ENCODE data around the gene RNF115.
"Not testable (repeated sequence)": the region's sequence is repeated elsewhere in the genome, so short reads cannot be mapped to it uniquely, and the experiment has no call there.

The RNF115 gene

GRCh38 chr1:145764231-145764940, 59.5 kb downstream of the RNF115 start:
- DNase-seq; H3K27me3 ChIP-seq (replicated peaks; ENCODE audit: control insufficient read depth, insufficient read depth, low read length, poor library complexity, severe bottlenecking); H3K4me1 ChIP-seq (ENCODE audit: control insufficient read depth, insufficient read depth, low read length, poor library complexity, severe bottlenecking); H3K4me3 ChIP-seq (ENCODE audit: insufficient read depth, low read depth, low read length, poor library complexity, severe bottlenecking); H3K9me3 ChIP-seq (ENCODE audit: control insufficient read depth, low read length); H3K27ac ChIP-seq (ENCODE audit: insufficient read depth, low read length, poor library complexity, severe bottlenecking); H3K36me3 ChIP-seq (ENCODE audit: control insufficient read depth, insufficient read depth, low read length): not testable (repeated sequence)

- DNase-seq; H3K4me1 ChIP-seq (ENCODE audit: control insufficient read depth, insufficient read depth, low read length, poor library complexity, severe bottlenecking); H3K4me3 ChIP-seq (ENCODE audit: insufficient read depth, low read depth, low read length, poor library complexity, severe bottlenecking); H3K27ac ChIP-seq (ENCODE audit: insufficient read depth, low read length, poor library complexity, severe bottlenecking); H3K27me3 ChIP-seq (replicated peaks; ENCODE audit: control insufficient read depth, insufficient read depth, low read length, poor library complexity, severe bottlenecking); H3K9me3 ChIP-seq (ENCODE audit: control insufficient read depth, low read length): not testable (repeated sequence)
- H3K36me3 ChIP-seq (ENCODE audit: control insufficient read depth, insufficient read depth, low read length): peaks cover 19% of the 10 kb centered on the region
Measured at GRCh38 chr1:145762001-145762400, 61.9 kb downstream of the RNF115 start.

- not testable (repeated sequence) for DNase-seq
Measured at GRCh38 chr1:145761498-145761897, 62.4 kb downstream of the RNF115 start.

GRCh38 chr1:145760395-145760949, 63.4 kb downstream of the RNF115 start:
- not testable (repeated sequence) for H3K27me3 ChIP-seq (replicated peaks; ENCODE audit: control insufficient read depth, insufficient read depth, low read length, poor library complexity, severe bottlenecking); H3K4me1 ChIP-seq (ENCODE audit: control insufficient read depth, insufficient read depth, low read length, poor library complexity, severe bottlenecking); H3K27ac ChIP-seq (ENCODE audit: insufficient read depth, low read length, poor library complexity, severe bottlenecking); H3K4me3 ChIP-seq (ENCODE audit: insufficient read depth, low read depth, low read length, poor library complexity, severe bottlenecking); DNase-seq; H3K9me3 ChIP-seq (ENCODE audit: control insufficient read depth, low read length)
- H3K36me3 ChIP-seq (ENCODE audit: control insufficient read depth, insufficient read depth, low read length): peaks cover 19% of the 10 kb centered on the region

More at GRCh38 chr1:145761498-145761897, 62.4 kb downstream of the RNF115 start:
- H3K36me3 ChIP-seq (ENCODE audit: control insufficient read depth, insufficient read depth, low read length): peaks cover 19% of the 10 kb centered on the region
- H3K4me3 ChIP-seq (ENCODE audit: insufficient read depth, low read depth, low read length, poor library complexity, severe bottlenecking); H3K9me3 ChIP-seq (ENCODE audit: control insufficient read depth, low read length); H3K4me1 ChIP-seq (ENCODE audit: control insufficient read depth, insufficient read depth, low read length, poor library complexity, severe bottlenecking); H3K27ac ChIP-seq (ENCODE audit: insufficient read depth, low read length, poor library complexity, severe bottlenecking); H3K27me3 ChIP-seq (replicated peaks; ENCODE audit: control insufficient read depth, insufficient read depth, low read length, poor library complexity, severe bottlenecking): not testable (repeated sequence)

GRCh38 chr1:145759721-145760120, 64.2 kb downstream of the RNF115 start:
- no peak overlapping the region for H3K4me3 ChIP-seq (ENCODE audit: insufficient read depth, low read depth, low read length, poor library complexity, severe bottlenecking)
- DNase-seq: no peak
- no peak overlapping the region for H3K27ac ChIP-seq (ENCODE audit: insufficient read depth, low read length, poor library complexity, severe bottlenecking)
- no peaks in the 10 kb centered on the region for H3K9me3 ChIP-seq (ENCODE audit: control insufficient read depth, low read length)
- H3K4me1 ChIP-seq (ENCODE audit: control insufficient read depth, insufficient read depth, low read length, poor library complexity, severe bottlenecking): no peaks in the 10 kb centered on the region
- H3K36me3 ChIP-seq (ENCODE audit: control insufficient read depth, insufficient read depth, low read length): peaks cover 19% of the 10 kb centered on the region
- no peaks in the 10 kb centered on the region for H3K27me3 ChIP-seq (replicated peaks; ENCODE audit: control insufficient read depth, insufficient read depth, low read length, poor library complexity, severe bottlenecking)

- no peaks in the 10 kb centered on the region for H3K9me3 ChIP-seq (ENCODE audit: control insufficient read depth, low read length)
- H3K27ac ChIP-seq (ENCODE audit: insufficient read depth, low read length, poor library complexity, severe bottlenecking): no peak overlapping the region
- H3K27me3 ChIP-seq (replicated peaks; ENCODE audit: control insufficient read depth, insufficient read depth, low read length, poor library complexity, severe bottlenecking): no peaks in the 10 kb centered on the region
- no peak overlapping the region for H3K4me3 ChIP-seq (ENCODE audit: insufficient read depth, low read depth, low read length, poor library complexity, severe bottlenecking)
- peaks cover 19% of the 10 kb centered on the region for H3K36me3 ChIP-seq (ENCODE audit: control insufficient read depth, insufficient read depth, low read length)
- H3K4me1 ChIP-seq (ENCODE audit: control insufficient read depth, insufficient read depth, low read length, poor library complexity, severe bottlenecking): no peaks in the 10 kb centered on the region
- DNase-seq: no peak
Measured at GRCh38 chr1:145758575-145758974, 65.3 kb downstream of the RNF115 start.

- Histone ChIP-seq H3K27ac (ENCODE audit: insufficient read depth, low read length, poor library complexity, severe bottlenecking) (no peak overlapping the region), H3K4me3 (ENCODE audit: insufficient read depth, low read depth, low read length, poor library complexity, severe bottlenecking) (no peak overlapping the region), H3K27me3 (replicated peaks; ENCODE audit: control insufficient read depth, insufficient read depth, low read length, poor library complexity, severe bottlenecking) (no peaks in the 10 kb centered on the region), H3K4me1 (ENCODE audit: control insufficient read depth, insufficient read depth, low read length, poor library complexity, severe bottlenecking) (no peaks in the 10 kb centered on the region), H3K36me3 (ENCODE audit: control insufficient read depth, insufficient read depth, low read length) (peaks cover 22% of the 10 kb centered on the region), H3K9me3 (ENCODE audit: control insufficient read depth, low read length) (no peaks in the 10 kb centered on the region)
- DNase-seq: no peak
Measured at GRCh38 chr1:145758116-145758515, 65.8 kb downstream of the RNF115 start.

- no peaks in the 10 kb centered on the region for H3K27me3 ChIP-seq (replicated peaks; ENCODE audit: control insufficient read depth, insufficient read depth, low read length, poor library complexity, severe bottlenecking)
- H3K4me3 ChIP-seq (ENCODE audit: insufficient read depth, low read depth, low read length, poor library complexity, severe bottlenecking): no peak overlapping the region
- H3K36me3 ChIP-seq (ENCODE audit: control insufficient read depth, insufficient read depth, low read length): peaks cover 27% of the 10 kb centered on the region
- H3K4me1 ChIP-seq (ENCODE audit: control insufficient read depth, insufficient read depth, low read length, poor library complexity, severe bottlenecking): no peaks in the 10 kb centered on the region
- H3K27ac ChIP-seq (ENCODE audit: insufficient read depth, low read length, poor library complexity, severe bottlenecking): no peak overlapping the region
- DNase-seq: no peak
- no peaks in the 10 kb centered on the region for H3K9me3 ChIP-seq (ENCODE audit: control insufficient read depth, low read length)
Measured at GRCh38 chr1:145757420-145757819, 66.5 kb downstream of the RNF115 start.

GRCh38 chr1:145751491-145752037, 72.3 kb downstream of the RNF115 start:
- no peaks in the 10 kb centered on the region for H3K9me3 ChIP-seq (ENCODE audit: control insufficient read depth, low read length)
- no peak overlapping the region for H3K27ac ChIP-seq (ENCODE audit: insufficient read depth, low read length, poor library complexity, severe bottlenecking)
- no peak for DNase-seq
- no peaks in the 10 kb centered on the region for H3K4me1 ChIP-seq (ENCODE audit: control insufficient read depth, insufficient read depth, low read length, poor library complexity, severe bottlenecking)
- H3K27me3 ChIP-seq (replicated peaks; ENCODE audit: control insufficient read depth, insufficient read depth, low read length, poor library complexity, severe bottlenecking): no peaks in the 10 kb centered on the region
- H3K4me3 ChIP-seq (ENCODE audit: insufficient read depth, low read depth, low read length, poor library complexity, severe bottlenecking): no peak overlapping the region
- peaks cover 59% of the 10 kb centered on the region for H3K36me3 ChIP-seq (ENCODE audit: control insufficient read depth, insufficient read depth, low read length)

GRCh38 chr1:145750426-145750825, 73.5 kb downstream of the RNF115 start:
- Histone ChIP-seq H3K4me1 (ENCODE audit: control insufficient read depth, insufficient read depth, low read length, poor library complexity, severe bottlenecking) (no peaks in the 10 kb centered on the region), H3K27ac (ENCODE audit: insufficient read depth, low read length, poor library complexity, severe bottlenecking) (no peak overlapping the region), H3K9me3 (ENCODE audit: control insufficient read depth, low read length) (no peaks in the 10 kb centered on the region), H3K27me3 (replicated peaks; ENCODE audit: control insufficient read depth, insufficient read depth, low read length, poor library complexity, severe bottlenecking) (no peaks in the 10 kb centered on the region), H3K36me3 (ENCODE audit: control insufficient read depth, insufficient read depth, low read length) (peaks cover 62% of the 10 kb centered on the region), H3K4me3 (ENCODE audit: insufficient read depth, low read depth, low read length, poor library complexity, severe bottlenecking) (no peak overlapping the region)
- no peak for DNase-seq
